Esophagus muscularis mucosa (tissue), 4 donors: ENCODE data around the gene TXLNB.
"Not testable (repeated sequence)": the region's sequence is repeated elsewhere in the genome, so short reads cannot be mapped to it uniquely, and the experiment has no call there.

Experiments
- EP300 ChIP-seq: sonication (generic); formaldehyde crosslinking; IDR thresholded peaks from one replicate; pipeline ENCODE4 v1.6.1; 2017; ENCODE audit warnings: antibody characterized with exemption
- POLR2A ChIP-seq: fragments of 450-650 bp; IDR thresholded peaks from one replicate; pipeline ENCODE4 v1.6.1; 2017; ENCODE audit warnings: antibody characterized with exemption, moderate library complexity, mild to moderate bottlenecking, low read depth
- POLR2AphosphoS5 ChIP-seq, 2 donors: sonication (generic); formaldehyde crosslinking; IDR thresholded peaks; one replicate each; pipeline ENCODE4 v1.6.1; 2017; ENCODE audit warnings: antibody characterized with exemption in 2 of 2
- TF ChIP-seq, protein P1 (sequence below), 3 experiments: fragments of 200-600 bp in 2 of 3; fragments of 450-650 bp in 1 of 3; sonication (generic) in 2 of 3; IDR thresholded peaks; one replicate each; pipeline ENCODE4 v1.5.1; 2017 to 2019; ENCODE audit warnings: antibody characterized with exemption in 3 of 3, mild to moderate bottlenecking in 2 of 3, moderate library complexity in 1 of 3

DNA sequence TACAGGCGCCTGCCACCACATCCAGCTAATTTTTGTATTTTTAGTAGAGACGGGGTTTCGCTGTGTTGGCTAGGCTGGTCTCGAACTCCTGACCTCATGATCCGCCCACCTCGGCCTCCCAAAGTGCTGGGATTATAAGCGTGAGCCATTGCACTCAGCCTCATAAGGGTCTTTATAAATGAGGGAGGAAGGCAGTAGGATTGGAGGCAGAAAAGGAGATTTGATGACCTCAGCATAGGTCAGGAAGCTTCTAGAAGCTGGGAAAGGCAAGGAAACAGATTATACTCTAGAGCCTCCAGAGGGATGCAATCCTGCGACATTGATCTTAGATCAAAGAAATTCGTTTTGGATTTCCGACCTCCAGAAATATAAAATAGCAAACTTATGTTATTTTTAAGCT, 1.4 kb upstream of the TXLNB start:
- TF ChIP-seq, protein P1, sequence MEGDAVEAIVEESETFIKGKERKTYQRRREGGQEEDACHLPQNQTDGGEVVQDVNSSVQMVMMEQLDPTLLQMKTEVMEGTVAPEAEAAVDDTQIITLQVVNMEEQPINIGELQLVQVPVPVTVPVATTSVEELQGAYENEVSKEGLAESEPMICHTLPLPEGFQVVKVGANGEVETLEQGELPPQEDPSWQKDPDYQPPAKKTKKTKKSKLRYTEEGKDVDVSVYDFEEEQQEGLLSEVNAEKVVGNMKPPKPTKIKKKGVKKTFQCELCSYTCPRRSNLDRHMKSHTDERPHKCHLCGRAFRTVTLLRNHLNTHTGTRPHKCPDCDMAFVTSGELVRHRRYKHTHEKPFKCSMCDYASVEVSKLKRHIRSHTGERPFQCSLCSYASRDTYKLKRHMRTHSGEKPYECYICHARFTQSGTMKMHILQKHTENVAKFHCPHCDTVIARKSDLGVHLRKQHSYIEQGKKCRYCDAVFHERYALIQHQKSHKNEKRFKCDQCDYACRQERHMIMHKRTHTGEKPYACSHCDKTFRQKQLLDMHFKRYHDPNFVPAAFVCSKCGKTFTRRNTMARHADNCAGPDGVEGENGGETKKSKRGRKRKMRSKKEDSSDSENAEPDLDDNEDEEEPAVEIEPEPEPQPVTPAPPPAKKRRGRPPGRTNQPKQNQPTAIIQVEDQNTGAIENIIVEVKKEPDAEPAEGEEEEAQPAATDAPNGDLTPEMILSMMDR (IDR thresholded peaks at IDR 0.05), result not testable (repeated sequence)
- TF ChIP-seq POLR2AphosphoS5 (IDR thresholded peaks at IDR 0.05); POLR2A; EP300: not testable (repeated sequence)
